ENCODE measurements around the gene STXBP5. TPM values are rescaled to one million over a fixed set of nuclear protein-coding genes. Genes with fewer than 3 reads are reported as not detected.

Gene STXBP5
- total RNA-seq, 6 donors from 2014 or later, result 10.5 to 26.5 (median 15.7) TPM

- ATAC-seq (ENCODE audit: low FRiP score in 2 of 2) (no peak), DNase-seq (no peak)
- H3K4me1 ChIP-seq, result no peaks in the 10 kb centered on the region
- H3K36me3 ChIP-seq, result peaks cover 0 to 17% (median 4%) of the 10 kb centered on the region in 4 donors
- no peaks in the 10 kb centered on the region for H3K9me3 ChIP-seq
- H3K4me3 ChIP-seq, result no peak overlapping the region
- no peaks in the 10 kb centered on the region for H3K27me3 ChIP-seq
- 83 to 93% methylated on average over 3 of the region's 3 CpGs for WGBS, 2 donors
- TF ChIP-seq POLR2A (IDR thresholded peaks at IDR 0.05) (no peak), CTCF (IDR thresholded peaks at IDR 0.05) (no peak), POLR2AphosphoS5 (IDR thresholded peaks at IDR 0.05) (no peak), EP300 (IDR thresholded peaks at IDR 0.05) (no peak)
- no peak overlapping the region for H3K27ac ChIP-seq
These were observed 33.9 kb downstream of the STXBP5 start for GRCh38 chr6:147238164-147238563.

- no peak overlapping the region for H3K4me3 ChIP-seq
- no peak for DNase-seq
- no peak for TF ChIP-seq POLR2AphosphoS5 (IDR thresholded peaks at IDR 0.05)
- TF ChIP-seq CTCF (IDR thresholded peaks at IDR 0.05), result no peak
- TF ChIP-seq POLR2A (IDR thresholded peaks at IDR 0.05), result no peak
- no peak for TF ChIP-seq EP300 (IDR thresholded peaks at IDR 0.05)
- no peaks in the 10 kb centered on the region for H3K9me3 ChIP-seq
- no peaks in the 10 kb centered on the region for H3K27me3 ChIP-seq
- no peaks in the 10 kb centered on the region for H3K4me1 ChIP-seq
- ATAC-seq (ENCODE audit: low FRiP score in 2 of 2), result no peak
- 97% methylated on average over 5 of the region's 5 CpGs for WGBS, 2 donors
- H3K36me3 ChIP-seq, result peaks cover 0 to 17% (median 4%) of the 10 kb centered on the region in 4 donors
- H3K27ac ChIP-seq, result no peak overlapping the region
These were observed 34.7 kb downstream of the STXBP5 start for GRCh38 chr6:147238906-147239305.

- Histone ChIP-seq H3K9me3 (no peaks in the 10 kb centered on the region), H3K27me3 (no peaks in the 10 kb centered on the region), H3K4me1 (no peaks in the 10 kb centered on the region), H3K27ac (no peak overlapping the region), H3K4me3 (no peak overlapping the region), H3K36me3 (peaks cover 0 to 20% (median 0%) of the 10 kb centered on the region in 4 donors)
- ATAC-seq (ENCODE audit: low FRiP score in 2 of 2) (no peak), DNase-seq (no peak)
- TF ChIP-seq POLR2A (IDR thresholded peaks at IDR 0.05), result no peak
- no peak for TF ChIP-seq POLR2AphosphoS5 (IDR thresholded peaks at IDR 0.05)
- TF ChIP-seq EP300 (IDR thresholded peaks at IDR 0.05), result no peak
- TF ChIP-seq CTCF (IDR thresholded peaks at IDR 0.05), result no peak
- 61 to 86% methylated on average over 4 of the region's 4 CpGs for WGBS, 2 donors
These were observed 40.6 kb downstream of the STXBP5 start for GRCh38 chr6:147244832-147245231.

GRCh38 chr6:147245693-147246092 lies 41.5 kb downstream of the STXBP5 start:
- no peak for ATAC-seq (ENCODE audit: low FRiP score in 2 of 2)
- no peak for DNase-seq
- TF ChIP-seq CTCF (IDR thresholded peaks at IDR 0.05), result no peak
- TF ChIP-seq EP300 (IDR thresholded peaks at IDR 0.05), result no peak
- no peak for TF ChIP-seq POLR2AphosphoS5 (IDR thresholded peaks at IDR 0.05)
- no peak for TF ChIP-seq POLR2A (IDR thresholded peaks at IDR 0.05)
- Histone ChIP-seq H3K9me3 (no peaks in the 10 kb centered on the region), H3K4me3 (no peak overlapping the region), H3K4me1 (no peaks in the 10 kb centered on the region), H3K27ac (no peak overlapping the region), H3K36me3 (peaks cover 0 to 14% (median 0%) of the 10 kb centered on the region in 4 donors), H3K27me3 (no peaks in the 10 kb centered on the region)
- WGBS, 2 donors, result 96 to 100% methylated on average over 2 of the region's 2 CpGs

GRCh38 chr6:147246853-147247635 lies 42.8 kb downstream of the STXBP5 start:
- Histone ChIP-seq H3K4me1 (no peaks in the 10 kb centered on the region), H3K36me3 (peaks cover 0 to 27% (median 10%) of the 10 kb centered on the region in 4 donors), H3K27ac (no peak overlapping the region), H3K9me3 (no peaks in the 10 kb centered on the region), H3K4me3 (no peak overlapping the region), H3K27me3 (no peaks in the 10 kb centered on the region)
- TF ChIP-seq POLR2A (IDR thresholded peaks at IDR 0.05) (no peak), POLR2AphosphoS5 (IDR thresholded peaks at IDR 0.05) (no peak), CTCF (IDR thresholded peaks at IDR 0.05) (no peak), EP300 (IDR thresholded peaks at IDR 0.05) (no peak)
- 96 to 98% methylated on average over 5 of the region's 5 CpGs for WGBS, 2 donors
- no peak for ATAC-seq (ENCODE audit: low FRiP score in 2 of 2)
- DNase-seq, result no peak

Measured in upper lobe of left lung (tissue), 6 donors.